COLO668 (cell line): ENCODE measurements around the gene PATE3.

Source experiments
- DNase-seq: peaks from one replicate; lab custom pipeline; 2025; ENCODE audit not compliant: unreplicated experiment; lab: John Stamatoyannopoulos, UW

Gene PATE3

DNA sequence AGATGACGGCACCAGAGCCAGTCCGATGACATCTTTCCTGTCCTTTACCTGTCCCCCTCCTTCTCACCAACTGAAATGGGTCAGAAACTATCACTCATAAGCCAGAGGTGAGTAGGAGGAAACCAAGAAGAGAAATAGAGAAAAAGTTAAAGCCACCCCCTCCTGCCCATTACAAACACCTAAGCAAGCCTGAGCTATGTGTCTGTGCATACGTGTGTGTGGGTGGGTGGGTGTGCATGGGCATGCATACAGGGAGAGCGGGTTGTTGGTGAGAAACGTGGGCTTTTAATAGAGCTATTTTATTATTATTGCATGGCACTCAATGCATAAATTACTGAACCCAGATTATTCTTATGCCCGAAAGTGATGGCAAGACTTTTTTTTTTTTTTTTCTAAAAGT, 47.8 kb downstream of the PATE3 start:
- DNase-seq: no peak
